T-helper 2 cell (primary cell): ENCODE data around the gene DDX39B.
A peak's percentile ranks its signal among the peaks of the same experiment; 100 is the strongest.
"Not testable (repeated sequence)": the region's sequence is repeated elsewhere in the genome, so short reads cannot be mapped to it uniquely, and the experiment has no call there.

Experiments
- DNase-seq, 5 experiments: peaks; one replicate each; pipeline versions ENCODE4 v3.0.0 to v3.0.0-alpha.2; 2012 to 2022
- total RNA-seq, 2 donors: gene quantifications; one replicate each; lab custom pipeline; 2026; lab: John Stamatoyannopoulos, UW

Gene DDX39B
- 202 to 233 reads per million in 2 donors for total RNA-seq

- DNase-seq: peak; percentile 81 to 98 (median 92)
Observed at GRCh38 chr6:31541658-31542521, at the start of gene DDX39B. TSS of gene DDX39B (minus strand) at chr6:31542003. CDS start at chr6:31540532, 1,471 bp downstream.

- DNase-seq: not testable (repeated sequence)
Observed at GRCh38 chr6:31590691-31591090, 48.9 kb upstream of the DDX39B start.

GRCh38 chr6:31588871-31589650 is 47.3 kb upstream of the DDX39B start:
- DNase-seq: no peak

GRCh38 chr6:31587791-31588777 is 46.3 kb upstream of the DDX39B start:
- peak in 1 of 5 experiments; percentile 33 for DNase-seq

GRCh38 chr6:31586599-31587281 is 44.9 kb upstream of the DDX39B start:
- peak in 3 of 5 experiments; percentile 28 to 68 (median 58) for DNase-seq

- DNase-seq: peak in 1 of 5 experiments; percentile 26
Observed at GRCh38 chr6:31586008-31586407, 44.2 kb upstream of the DDX39B start, which contains the start of gene LST1. TSS of gene LST1 (plus strand) at chr6:31586277. CDS start at chr6:31587300, 1,023 bp downstream.

GRCh38 chr6:31585491-31585890 is 43.7 kb upstream of the DDX39B start:
- peak in 2 of 5 experiments; percentile 35 to 84 for DNase-seq

GRCh38 chr6:31582230-31582643 is 40.4 kb upstream of the DDX39B start, which contains the start of gene LTB:
TSS of gene LTB (minus strand) at chr6:31582424. CDS start at chr6:31582417, 7 bp downstream.
- DNase-seq: peak in 4 of 5 experiments; percentile 53 to 72 (median 64)

GRCh38 chr6:31581434-31582229 is 39.8 kb upstream of the DDX39B start:
- DNase-seq: peak in 1 of 5 experiments; percentile 30

- DNase-seq: peak; percentile 78 to 85 (median 84)
Observed at GRCh38 chr6:31580807-31581433, 39.1 kb upstream of the DDX39B start.

- no peak for DNase-seq
Observed at GRCh38 chr6:31580438-31580740, 38.6 kb upstream of the DDX39B start.

- no peak for DNase-seq
Observed at GRCh38 chr6:31579546-31580437, 38.0 kb upstream of the DDX39B start.

GRCh38 chr6:31579119-31579505 is 37.3 kb upstream of the DDX39B start:
- DNase-seq: no peak

- no peak for DNase-seq
Observed at GRCh38 chr6:31578184-31579118, 36.6 kb upstream of the DDX39B start.

GRCh38 chr6:31577579-31577966 is 35.8 kb upstream of the DDX39B start:
- DNase-seq: no peak

- DNase-seq: peak in 2 of 5 experiments; percentile 73 to 90
Observed at GRCh38 chr6:31576897-31577578, 35.2 kb upstream of the DDX39B start.
